ENCODE results near the gene SCAI. TPM values are rescaled to one million over a fixed set of nuclear protein-coding genes. Genes with fewer than 3 reads are reported as not detected.
"Not testable (repeated sequence)": the region's sequence is repeated elsewhere in the genome, so short reads cannot be mapped to it uniquely, and the experiment has no call there.

Gene SCAI
- polyA plus RNA-seq, 4 donors: 6.7 to 15.7 (median 12.9) TPM

DNA sequence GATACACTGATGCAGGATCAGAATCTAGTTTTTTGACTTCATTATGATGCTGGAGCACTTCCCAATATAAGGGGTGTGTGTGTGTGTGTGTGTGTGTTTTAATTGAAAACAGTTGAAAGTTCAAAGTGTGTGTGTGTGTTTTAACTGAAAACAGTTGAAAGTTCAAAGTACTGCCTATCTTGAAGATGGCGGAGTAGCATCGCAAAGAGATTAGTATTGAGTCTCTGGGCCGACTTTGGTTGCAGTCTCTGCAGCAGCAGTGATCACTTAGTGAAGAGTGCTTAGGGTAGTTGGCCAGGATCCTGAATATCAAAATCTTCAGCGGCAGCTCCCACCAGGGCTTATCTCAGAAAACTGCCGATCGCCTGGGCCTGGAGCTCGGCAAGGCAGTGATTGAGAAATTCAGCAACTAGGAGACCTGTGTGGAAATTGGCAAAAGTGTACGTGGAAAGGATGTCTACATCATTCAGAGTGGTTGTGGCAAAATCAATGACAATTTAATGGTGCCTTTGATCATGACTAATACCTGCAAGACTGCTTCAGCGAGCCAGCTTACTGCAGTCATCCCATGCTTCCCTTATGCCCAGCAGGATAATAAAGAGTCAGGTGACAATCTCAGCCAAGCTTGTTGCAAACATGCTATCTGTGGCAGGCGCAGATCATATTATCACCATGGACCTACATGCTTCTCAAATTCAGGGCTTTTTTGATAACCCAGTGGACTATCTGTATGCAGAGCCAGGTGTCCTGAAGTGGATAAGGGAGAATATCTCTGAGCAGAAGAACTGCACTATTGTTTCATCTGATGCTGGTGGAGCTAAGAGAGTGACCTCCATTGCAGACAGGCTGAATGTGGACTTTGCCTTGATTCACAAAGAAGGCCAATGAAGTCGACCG is 7.3 kb upstream of the SCAI start:
- DNase-seq (ENCODE audit: low read depth in 4 of 4, low spot score in 2 of 4): no peak

DNA sequence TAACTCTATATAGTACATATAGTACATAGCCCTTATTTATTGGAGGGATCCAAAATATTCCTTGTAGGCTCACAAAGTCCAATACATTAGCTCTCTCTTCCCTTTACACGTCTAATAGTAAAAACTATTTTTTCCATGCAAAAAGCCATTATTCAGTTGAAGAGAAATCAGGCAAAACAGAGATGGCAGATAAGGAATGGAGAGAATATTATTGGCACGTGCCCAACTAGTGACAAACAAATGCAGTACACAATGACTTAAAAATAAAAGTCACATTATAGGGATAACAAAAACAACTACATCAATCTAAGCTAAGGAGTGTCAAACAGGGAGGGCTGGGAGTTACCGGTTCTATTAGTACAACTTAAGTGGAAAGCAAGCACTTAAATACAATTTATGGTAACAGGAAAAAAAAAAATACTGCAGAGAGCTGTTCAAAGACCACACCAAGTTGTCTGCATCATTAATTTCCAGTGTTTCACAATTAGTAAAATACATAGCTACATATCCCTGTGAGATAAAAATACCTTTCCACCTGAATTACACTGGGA is 4.1 kb upstream of the SCAI start:
- DNase-seq (ENCODE audit: low read depth in 4 of 4, low spot score in 2 of 4): no peak

GRCh38 chr9:125146247-125146646 is 2.9 kb upstream of the SCAI start:
- no peak for DNase-seq (ENCODE audit: low read depth in 4 of 4, low spot score in 2 of 4)

DNA sequence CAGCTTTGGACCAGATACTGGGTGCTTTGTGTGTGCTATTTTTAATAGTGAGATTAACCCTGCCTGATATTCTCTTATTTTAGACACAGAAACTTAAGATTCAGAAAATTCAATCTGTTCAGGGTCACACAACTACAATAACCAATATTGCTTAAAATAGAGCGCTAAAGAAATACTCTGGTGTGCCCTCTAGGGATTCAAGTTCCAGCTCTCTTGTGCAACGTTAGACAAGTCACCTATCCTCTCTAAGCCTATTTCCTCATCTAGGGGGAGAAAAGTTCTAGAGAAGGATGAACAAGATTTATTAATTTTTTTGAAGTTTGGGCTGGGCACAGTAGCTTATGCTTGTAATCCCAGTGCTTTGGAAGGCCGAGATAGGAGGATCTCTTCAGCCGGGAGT is 2.1 kb upstream of the SCAI start:
- DNase-seq (ENCODE audit: low read depth in 4 of 4, low spot score in 2 of 4): no peak

GRCh38 chr9:125142560-125143376 is 560 bp downstream of the SCAI start:
- no peak for DNase-seq (ENCODE audit: low read depth in 4 of 4, low spot score in 2 of 4)

DNA sequence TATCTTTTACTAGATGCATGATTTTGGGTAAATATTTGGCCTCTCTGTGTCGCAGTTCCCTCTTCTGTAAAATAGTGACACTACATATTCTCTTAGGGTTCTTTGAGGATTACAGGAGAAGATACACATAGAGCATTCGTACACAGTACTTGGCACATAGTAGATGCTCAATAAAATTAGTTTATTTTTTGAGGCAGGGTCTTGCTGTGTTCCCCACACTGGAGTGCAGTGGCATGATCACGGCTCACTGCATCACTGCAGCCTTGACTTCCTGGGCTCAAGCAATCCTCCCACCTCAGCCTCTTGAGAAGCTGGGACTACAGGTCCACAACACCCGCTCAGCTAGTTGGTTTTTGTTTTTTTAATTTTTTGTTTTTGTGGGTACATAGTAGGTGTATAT is 1.6 kb downstream of the SCAI start:
- DNase-seq (ENCODE audit: low read depth in 4 of 4, low spot score in 2 of 4): no peak

GRCh38 chr9:125141251-125141650 is 2.1 kb downstream of the SCAI start:
- no peak for DNase-seq (ENCODE audit: low read depth in 4 of 4, low spot score in 2 of 4)

DNA sequence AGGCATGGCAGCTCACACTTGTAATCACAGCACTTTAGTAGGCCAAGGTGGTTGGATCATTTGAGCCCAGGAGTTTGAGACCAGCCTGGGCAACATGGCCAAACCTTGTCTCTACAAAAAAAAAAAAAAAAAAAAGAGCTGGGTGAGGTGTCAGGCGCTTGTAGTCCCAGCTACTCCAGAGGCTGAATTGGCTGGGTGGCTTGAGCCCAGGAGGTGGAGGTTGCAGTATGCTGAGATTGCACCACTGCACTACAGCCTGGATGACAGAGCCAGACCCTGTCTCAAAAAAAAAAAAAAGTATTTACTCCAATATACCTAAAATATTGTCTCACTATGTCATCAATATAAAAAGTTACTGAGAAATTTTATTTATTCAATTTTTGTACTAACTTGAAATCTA is 2.8 kb downstream of the SCAI start:
- DNase-seq (ENCODE audit: low read depth in 4 of 4, low spot score in 2 of 4): no peak

- DNase-seq (ENCODE audit: low read depth in 4 of 4, low spot score in 2 of 4): no peak
Observed at GRCh38 chr9:125137200-125137599, 6.1 kb downstream of the SCAI start.

GRCh38 chr9:125134976-125135375 is 8.4 kb downstream of the SCAI start:
- DNase-seq (ENCODE audit: low read depth in 4 of 4, low spot score in 2 of 4): no peak

DNA sequence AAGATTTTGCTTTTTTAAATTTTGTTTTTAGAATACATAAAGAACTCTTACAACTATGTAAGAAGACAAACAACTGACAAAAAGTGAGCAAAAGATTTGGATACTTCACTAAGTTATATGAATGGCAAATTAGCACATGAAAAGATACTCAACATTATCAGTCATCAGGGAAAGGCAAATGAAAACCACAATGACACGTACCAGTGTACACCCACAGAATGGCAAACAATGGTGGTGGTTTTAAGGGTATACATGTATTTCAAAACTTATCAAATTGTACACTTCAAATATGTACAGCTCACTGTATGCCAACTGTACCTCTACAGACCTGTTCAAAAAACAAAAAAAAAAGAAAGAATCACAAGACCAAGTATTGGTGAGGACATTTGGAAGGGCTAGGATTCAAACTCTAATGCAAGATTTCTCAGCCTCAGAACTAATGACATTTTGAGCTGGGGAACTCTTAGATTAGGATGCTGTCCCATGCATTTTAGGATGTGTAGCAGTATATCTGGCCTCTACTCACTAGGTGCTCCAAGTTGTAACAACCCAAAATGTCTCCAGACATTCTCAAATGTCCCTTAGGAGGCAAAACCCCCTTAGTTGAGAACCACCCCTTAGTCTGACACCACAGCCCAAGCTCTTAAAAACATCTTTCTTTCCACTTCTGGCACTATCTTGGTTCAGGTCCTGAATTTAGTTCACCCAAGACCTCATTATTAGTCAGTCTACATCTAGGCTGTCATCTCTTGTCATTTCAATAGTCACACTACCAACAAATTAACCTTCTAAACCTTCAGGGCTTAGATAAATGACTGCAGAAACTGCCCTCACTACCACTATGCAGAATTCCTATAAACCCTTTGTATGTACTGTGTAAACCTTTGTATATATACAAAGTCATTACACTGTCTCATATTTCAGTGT is 9.7 kb downstream of the SCAI start:
- DNase-seq (ENCODE audit: low read depth in 4 of 4, low spot score in 2 of 4): no peak

DNA sequence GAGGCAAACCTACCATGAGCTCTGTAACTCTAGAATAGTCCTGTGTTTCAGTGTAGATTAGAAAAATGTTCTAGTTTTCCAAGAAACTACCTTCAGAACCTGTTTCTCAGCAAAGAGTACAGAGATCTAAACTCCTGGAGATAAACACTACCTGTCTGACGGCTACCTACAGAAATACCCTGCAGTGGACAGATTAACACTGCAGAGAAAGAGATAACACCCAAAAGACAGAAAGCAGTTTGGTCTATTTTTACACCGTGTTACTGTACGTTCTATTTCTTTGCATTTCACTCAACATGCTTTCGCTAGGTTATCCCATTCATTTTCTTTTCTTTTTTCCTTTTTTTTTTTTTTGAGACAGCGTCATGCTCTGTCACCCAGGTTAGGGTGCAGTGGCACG is 11.6 kb downstream of the SCAI start:
- DNase-seq (ENCODE audit: low read depth in 4 of 4, low spot score in 2 of 4): no peak

- DNase-seq (ENCODE audit: low read depth in 4 of 4, low spot score in 2 of 4): no peak
Observed at GRCh38 chr9:125126019-125126746, 17.1 kb downstream of the SCAI start.

- DNase-seq (ENCODE audit: low read depth in 4 of 4, low spot score in 2 of 4): no peak
Observed at GRCh38 chr9:125125523-125125922, 17.8 kb downstream of the SCAI start.

DNA sequence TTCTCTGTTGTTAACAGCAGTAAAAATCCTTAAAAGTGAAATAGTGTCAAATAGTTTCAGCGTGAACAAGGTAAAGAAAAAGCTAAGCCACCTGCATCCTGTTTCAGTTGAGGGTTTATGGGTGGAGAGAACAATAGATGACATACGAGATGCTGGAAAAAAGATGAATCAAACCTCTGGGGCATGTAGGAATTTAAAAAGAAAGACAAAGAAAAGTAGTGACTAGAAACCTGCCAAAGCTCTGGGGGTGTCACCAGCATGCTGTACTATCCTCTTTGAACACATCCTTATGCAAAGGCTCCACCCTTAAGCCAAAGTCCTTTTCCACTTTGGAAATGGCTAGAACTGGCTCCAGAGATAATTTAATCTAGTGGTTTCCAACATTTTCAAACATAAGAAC is 22.2 kb downstream of the SCAI start:
- no peak for DNase-seq (ENCODE audit: low read depth in 4 of 4, low spot score in 2 of 4)

GRCh38 chr9:125119643-125120286 is 23.6 kb downstream of the SCAI start:
- DNase-seq (ENCODE audit: low read depth in 4 of 4, low spot score in 2 of 4): no peak

DNA sequence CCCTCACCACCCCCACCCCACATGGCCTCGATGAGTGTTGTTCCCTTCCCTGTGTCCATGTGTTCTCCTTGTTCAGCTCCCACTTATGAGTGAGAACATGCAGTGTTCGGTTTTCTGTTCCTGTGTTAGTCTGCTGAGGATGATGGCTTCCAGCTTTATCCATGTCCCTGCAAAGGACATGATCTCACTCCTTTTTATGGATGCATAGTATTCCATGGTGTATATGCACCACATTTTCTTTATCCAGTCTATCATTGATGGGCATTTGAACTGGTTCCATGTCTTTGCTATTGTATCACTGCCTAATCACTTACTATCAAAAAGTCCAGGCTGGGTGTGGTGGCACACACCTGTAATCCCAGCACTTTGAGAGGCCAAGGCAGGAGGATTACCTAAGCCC is 24.6 kb downstream of the SCAI start:
- DNase-seq (ENCODE audit: low read depth in 4 of 4, low spot score in 2 of 4): not testable (repeated sequence)

DNA sequence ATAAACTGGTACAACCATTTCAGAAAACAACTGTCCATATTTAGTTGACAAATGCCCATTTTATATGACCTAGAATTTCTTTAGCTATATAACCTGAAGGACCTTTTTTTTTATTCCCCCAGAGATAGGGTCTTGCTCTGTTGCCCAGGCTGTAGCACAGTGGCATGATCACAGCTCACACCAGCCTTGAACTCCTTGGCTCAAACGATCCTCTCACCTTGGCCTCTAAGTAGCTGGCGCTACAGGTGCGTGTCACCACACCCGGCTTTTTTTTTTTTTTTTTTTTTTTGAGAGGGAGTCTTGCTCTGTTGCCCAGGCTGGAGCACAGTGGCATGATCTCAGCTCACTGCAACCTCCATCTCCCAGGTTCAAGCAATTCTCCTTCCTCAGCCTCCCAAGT is 28.8 kb downstream of the SCAI start:
- not testable (repeated sequence) for DNase-seq (ENCODE audit: low read depth in 4 of 4, low spot score in 2 of 4)

- no peak for DNase-seq (ENCODE audit: low read depth in 4 of 4, low spot score in 2 of 4)
Observed at GRCh38 chr9:125110464-125110863, 32.9 kb downstream of the SCAI start.

All from left renal cortex interstitium (tissue), 4 donors.